IMR-90 (cell line): Measurements from ENCODE around the gene ALDOB. TPM values are rescaled to one million over a fixed set of nuclear protein-coding genes. Genes with fewer than 3 reads are reported as not detected.

Experiments used
- ATAC-seq: fragments of 200-7000 bp; cut with Tn5 transposase; 2 replicates; pipeline ENCODE4 v1.9.1; 2020; ENCODE audit warnings: low read depth, mild to moderate bottlenecking, moderate library complexity
- BruUV-seq: library from RNA; stranded (reverse); fragments of 400-500 nt; replicated peaks from 2 replicates; lab custom pipeline; 2021; lab: Mats Ljungman, UMichigan
- CTCF ChIA-PET: fragments of 300-600 bp; formaldehyde crosslinking; extraction: SDS; loops from one replicate; lab custom pipeline; 2021; ENCODE audit warnings: antibody characterized with exemption; lab: Yijun Ruan, JAX
- POLR2A ChIA-PET: fragments of 300-600 bp; sonication (Branson Sonifier 250); formaldehyde crosslinking; loops from one replicate; lab custom pipeline; 2022; ENCODE audit warnings: antibody characterized with exemption; ENCODE audit not compliant: unreplicated experiment; lab: Charles Lee
- DNase-seq: peaks from one replicate; pipeline ENCODE4 v3.0.0; 2013
- H2AFZ ChIP-seq: replicated peaks from 2 replicates; pipeline ENCODE3; 2013; ENCODE audit warnings: low read length, mild to moderate bottlenecking; ENCODE audit not compliant: poor library complexity
- H2AK5ac ChIP-seq: 2 replicates; pipeline ENCODE4 v1.6.1; 2013; ENCODE audit warnings: low read depth, low read length, inconsistent platforms
- H2AK9ac ChIP-seq: replicated peaks from 2 replicates; pipeline ENCODE3; 2013; ENCODE audit warnings: mild to moderate bottlenecking, low read depth, low read length, moderate library complexity; ENCODE audit not compliant: poor library complexity
- H2BK120ac ChIP-seq: 2 replicates; pipeline ENCODE4 v1.6.1; 2013; ENCODE audit warnings: low read depth, low read length, inconsistent platforms
- H2BK15ac ChIP-seq: 3 replicates; pipeline ENCODE4 v1.6.1; 2013; ENCODE audit warnings: low read depth, low read length, inconsistent platforms
- H2BK20ac ChIP-seq: 2 replicates; pipeline ENCODE4 v1.6.1; 2013; ENCODE audit warnings: low read depth, mild to moderate bottlenecking, inconsistent platforms, low read length, moderate library complexity
- H2BK5ac ChIP-seq: 2 replicates; pipeline ENCODE4 v1.6.1; 2013; ENCODE audit warnings: mild to moderate bottlenecking, low read depth, low read length, inconsistent platforms; ENCODE audit not compliant: poor library complexity, severe bottlenecking
- H3K14ac ChIP-seq: replicated peaks from 2 replicates; pipeline ENCODE4 v1.6.1; 2013; ENCODE audit warnings: low read depth, low read length, inconsistent platforms
- H3K18ac ChIP-seq: 2 replicates; pipeline ENCODE4 v1.6.1; 2013; ENCODE audit warnings: low read depth, low read length, control low read depth
- H3K23ac ChIP-seq: 2 replicates; pipeline ENCODE4 v1.6.1; 2013; ENCODE audit warnings: low read depth, low read length, inconsistent platforms
- H3K27ac ChIP-seq: 2 replicates; pipeline ENCODE4 v1.5.1; 2013; ENCODE audit warnings: mild to moderate bottlenecking, control low read depth, low read length; ENCODE audit not compliant: insufficient read depth
- H3K27me3 ChIP-seq: 2 replicates; pipeline ENCODE4 v1.6.1; 2013; ENCODE audit warnings: low read length; ENCODE audit not compliant: control insufficient read depth, insufficient read depth
- H3K36me3 ChIP-seq: 2 replicates; pipeline ENCODE4 v1.6.1; 2013; ENCODE audit warnings: low read length, mixed read lengths; ENCODE audit not compliant: control insufficient read depth, insufficient read depth
- H3K4ac ChIP-seq: 2 replicates; pipeline ENCODE4 v1.6.1; 2013; ENCODE audit warnings: low read depth, low read length, inconsistent platforms
- H3K4me1 ChIP-seq: 2 replicates; pipeline ENCODE4 v1.6.1; 2013; ENCODE audit warnings: low read length, mixed read lengths; ENCODE audit not compliant: control insufficient read depth, insufficient read depth
- H3K4me2 ChIP-seq: 2 replicates; pipeline ENCODE4 v1.6.1; 2013; ENCODE audit warnings: low read depth, mild to moderate bottlenecking, control low read depth, low read length, moderate library complexity
- H3K4me3 ChIP-seq: 2 replicates; pipeline ENCODE4 v1.5.1; 2013; ENCODE audit warnings: low read depth, mild to moderate bottlenecking, control low read depth, low read length, moderate library complexity; ENCODE audit not compliant: insufficient read depth
- H3K56ac ChIP-seq: 2 replicates; pipeline ENCODE4 v1.6.1; 2013; ENCODE audit warnings: low read length, inconsistent platforms; ENCODE audit not compliant: insufficient read depth; ENCODE audit errors: extremely low read depth
- H3K79me1 ChIP-seq, 2 experiments: 2 replicates each; pipeline ENCODE4 v1.6.1; 2013; ENCODE audit warnings: low read length in 2 of 2, inconsistent platforms in 1 of 2, low read depth in 1 of 2
- H3K9ac ChIP-seq: 2 replicates; pipeline ENCODE4 v1.6.1; 2013; ENCODE audit warnings: low read depth, low read length, control low read depth
- H3K9me1 ChIP-seq: 2 replicates; pipeline ENCODE4 v1.6.1; 2013; ENCODE audit warnings: low read length, inconsistent platforms; ENCODE audit not compliant: insufficient read depth
- H3K9me3 ChIP-seq: 2 replicates; pipeline ENCODE4 v1.6.1; 2013; ENCODE audit warnings: low read length; ENCODE audit not compliant: control insufficient read depth, insufficient read depth
- H4K20me1 ChIP-seq: 2 replicates; pipeline ENCODE4 v1.6.1; 2013; ENCODE audit warnings: low read length, inconsistent platforms; ENCODE audit not compliant: insufficient read depth
- H4K5ac ChIP-seq: 2 replicates; pipeline ENCODE4 v1.6.1; 2013; ENCODE audit warnings: mild to moderate bottlenecking, low read depth, low read length, control low read depth
- H4K8ac ChIP-seq, 2 experiments: 2 replicates each; pipeline ENCODE4 v1.6.1; 2013; ENCODE audit warnings: low read depth in 2 of 2, low read length in 2 of 2, control low read depth in 1 of 2, inconsistent platforms in 1 of 2
- H4K91ac ChIP-seq: 2 replicates; pipeline ENCODE4 v1.6.1; 2013; ENCODE audit warnings: low read depth, low read length, inconsistent platforms; ENCODE audit not compliant: insufficient read depth
- CHD1 ChIP-seq: IDR thresholded peaks from 2 replicates; pipeline ENCODE4 v1.6.1; 2012; ENCODE audit warnings: low read depth, low read length, improper control_type of control experiment
- FOS ChIP-seq: fragments of 150-350 bp; IDR thresholded peaks from 2 replicates; pipeline ENCODE4 v1.6.1; 2016; ENCODE audit warnings: low read depth, low read length
- MAFK ChIP-seq: IDR thresholded peaks from 2 replicates; pipeline ENCODE4 v1.6.1; 2012; ENCODE audit warnings: low read depth, low read length, improper control_type of control experiment
- MAZ ChIP-seq: IDR thresholded peaks from 2 replicates; pipeline ENCODE4 v1.6.1; 2012; ENCODE audit warnings: low read depth, mild to moderate bottlenecking, low read length, improper control_type of control experiment, moderate library complexity, borderline replicate concordance
- MXI1 ChIP-seq: IDR thresholded peaks from 2 replicates; pipeline ENCODE4 v1.6.1; 2012; ENCODE audit warnings: low read depth, mild to moderate bottlenecking, low read length, moderate library complexity, borderline replicate concordance
- POLR2A ChIP-seq: IDR thresholded peaks from 2 replicates; pipeline ENCODE4 v1.6.1; 2012; ENCODE audit warnings: mild to moderate bottlenecking, low read depth, low read length
- RCOR1 ChIP-seq: IDR thresholded peaks from 2 replicates; pipeline ENCODE4 v1.6.1; 2012; ENCODE audit warnings: mild to moderate bottlenecking, low read length, improper control_type of control experiment; ENCODE audit not compliant: insufficient replicate concordance
- WGBS, 2 experiments: methylation state at CpG; one replicate each; pipeline versions ENCODE4 v1.1.5 to v1.1.7; 2013; ENCODE audit warnings: missing lambda C conversion rate in 2 of 2; ENCODE audit not compliant: insufficient read length in 1 of 2; ENCODE audit errors: extremely low coverage in 2 of 2; 5-methylcytosine and 5-hydroxymethylcytosine counted together
- dilution Hi-C: fragments of 300-500 bp; cut with HindIII; formaldehyde crosslinking; loops from one replicate; pipeline ENCODE4 v1.14.3; 2018; ENCODE audit warnings: low sequenced_read_pairs; ENCODE audit not compliant: unreplicated experiment
- in situ Hi-C: fragments of 300-500 bp; cut with MboI; formaldehyde crosslinking; loops from 3 replicates; pipeline ENCODE4 v1.14.3; 2019; ENCODE audit warnings: low sequenced_read_pairs, inconsistent platforms, mixed read lengths
- intact Hi-C: fragments of 100-400 bp; cut with micrococcal nuclease; formaldehyde crosslinking; loops from 2 replicates; pipeline ENCODE4 v1.10.0; 2022
- polyA plus RNA-seq, 3 experiments: library from polyadenylated mRNA; depleted of rRNA; stranded (reverse); fragments of >200 nt; gene quantifications; 2 replicates each; pipeline ENCODE4 v1.2.3, GENCODE V29; 2012; ENCODE audit warnings: low replicate concordance in 1 of 3
- total RNA-seq: library from RNA; depleted of rRNA; stranded (reverse); fragments of >200 nt; gene quantifications from 2 replicates; pipeline ENCODE4 v1.2.3, GENCODE V29; 2012

Gene ALDOB
- total and polyA plus RNA-seq, 2 of the 4 experiments (the other 2 are of a cell fraction): not detected

- Histone ChIP-seq H4K20me1 (no peaks in the 10 kb centered on the region), H2BK120ac (no peak overlapping the region), H3K9me1 (no peaks in the 10 kb centered on the region; the same call in 1 of the 2 replicates), H3K23ac (no peak overlapping the region), H3K4me2 (no peak overlapping the region), H2BK15ac (peak overlapping the region; percentile 68; the same call in 1 of the 3 replicates), H4K8ac (no peak overlapping the region), H2AK5ac (no peak overlapping the region), H4K5ac (no peak overlapping the region), H3K9me3 (no peaks in the 10 kb centered on the region), H3K36me3 (no peaks in the 10 kb centered on the region), H3K9ac (no peak overlapping the region), H3K79me1 (no peaks in the 10 kb centered on the region), H3K4me1 (peaks cover 3% of the 10 kb centered on the region; the same call in 1 of the 2 replicates), H2AK9ac (no peak overlapping the region), H3K4ac (no peak overlapping the region), H3K27me3 (no peaks in the 10 kb centered on the region), H2BK20ac (no peak overlapping the region), H3K18ac (no peak overlapping the region), H2BK5ac (no peak overlapping the region), H3K4me3 (no peak overlapping the region), H2AFZ (no peak overlapping the region), H3K14ac (no peak overlapping the region), H3K56ac (no peak overlapping the region), H3K27ac (no peak overlapping the region), H4K91ac (peak overlapping the region; percentile 9; the same call in 1 of the 2 replicates)
- no CpG with 5 or more reads among the region's 4 CpGs for WGBS, 2 experiments
- POLR2A ChIA-PET: no interaction called here
- no peak for TF ChIP-seq MAFK
- no peak for TF ChIP-seq RCOR1
- TF ChIP-seq POLR2A: no peak
- TF ChIP-seq MXI1: no peak
- TF ChIP-seq CHD1: no peak
- TF ChIP-seq FOS: no peak
- no peak for TF ChIP-seq MAZ
- ATAC-seq (no peak), DNase-seq (no peak)
- dilution Hi-C loops: no loop called here
- in situ Hi-C loops: no loop called here
- CTCF ChIA-PET: interaction anchor here (2.4 kb wide), 1 partner anchor 69 kb away, joined by 15 read pairs; no protein-coding TSS in a partner anchor
- intact Hi-C loops: no loop called here
- BruUV-seq: no TSS peak
Measured at GRCh38 chr9:101460965-101461364, 25.4 kb upstream of the ALDOB start.
